22Rv1 (cell line): ENCODE results near the gene PCP2.

Experiments used
- CTCF ChIP-seq: fragments of 450-650 bp; IDR thresholded peaks from 2 replicates; pipeline ENCODE4 v1.5.1; 2017; ENCODE audit warnings: mild to moderate bottlenecking
- ZFX ChIP-seq: fragments of 450-650 bp; IDR thresholded peaks from 2 replicates; pipeline ENCODE4 v1.6.1; 2017; ENCODE audit warnings: antibody characterized with exemption, borderline replicate concordance

- TF ChIP-seq CTCF (no peak), ZFX (no peak)
Measured at GRCh38 chr19:7662657-7663056, 29.1 kb upstream of the PCP2 start.
